B cell (primary cell): ENCODE measurements around the gene CDK5RAP2. TPM values are rescaled to one million over a fixed set of nuclear protein-coding genes. Genes with fewer than 3 reads are reported as not detected.

Experiments
- ATAC-seq: fragments of 200-7000 bp; cut with Tn5 transposase; one replicate; pipeline ENCODE4 v1.10.0; 2021; ENCODE audit warnings: low read depth, mild to moderate bottlenecking, moderate number of reproducible peaks, moderate library complexity
- CTCF ChIA-PET: fragments of 350-600 bp; sonication (Branson Sonifier 250); formaldehyde crosslinking; loops from one replicate; lab custom pipeline; 2021; ENCODE audit warnings: antibody characterized with exemption, inconsistent platforms; lab: Charles Lee
- POLR2A ChIA-PET: fragments of 350-600 bp; sonication (Branson Sonifier 250); formaldehyde crosslinking; loops from one replicate; lab custom pipeline; 2021; ENCODE audit warnings: antibody characterized with exemption; lab: Charles Lee
- DNase-seq: peaks from one replicate; pipeline ENCODE4 v3.0.0; 2013
- H2AFZ ChIP-seq: 2 replicates; pipeline ENCODE4 v1.6.1; 2012; ENCODE audit warnings: mild to moderate bottlenecking, low read depth, low read length; ENCODE audit not compliant: insufficient read depth, poor library complexity, severe bottlenecking
- H3K27ac ChIP-seq, 2 donors: 1 replicate in 1 of 2; 2 replicates in 1 of 2; pipeline ENCODE4 v1.5.1; 2012 to 2013; ENCODE audit warnings: low read length in 2 of 2, mild to moderate bottlenecking in 2 of 2, moderate library complexity in 1 of 2
- H3K27me3 ChIP-seq, 4 experiments: fragments of 200-600 bp in 1 of 4; sonication (generic) in 1 of 4; replicated peaks in 1 of 4; 1 replicate in 2 of 4; 2 replicates in 2 of 4; pipeline versions ENCODE4 v1.6.1 to v1.7.0; 2013 to 2016; ENCODE audit warnings: low read length in 3 of 4, mild to moderate bottlenecking in 2 of 4, mixed read lengths in 1 of 4, moderate library complexity in 1 of 4; ENCODE audit not compliant: insufficient read depth in 4 of 4, control insufficient read depth in 3 of 4; ENCODE audit errors: control extremely low read depth in 1 of 4
- H3K36me3 ChIP-seq, 2 experiments: replicated peaks in 1 of 2; 1 replicate in 1 of 2; 2 replicates in 1 of 2; pipeline versions ENCODE4 v1.6.1 to v1.7.1; 2013; ENCODE audit warnings: low read length in 1 of 2; ENCODE audit not compliant: insufficient read depth in 2 of 2, control insufficient read depth in 1 of 2; ENCODE audit errors: control extremely low read depth in 1 of 2, extremely low read depth in 1 of 2
- H3K4me1 ChIP-seq, 2 donors: fragments of 200-600 bp in 1 of 2; sonication (generic) in 1 of 2; 1 replicate in 1 of 2; 2 replicates in 1 of 2; pipeline versions ENCODE4 v1.5.1 to v1.6.1; 2013 to 2017; ENCODE audit warnings: low read length in 2 of 2; ENCODE audit not compliant: control insufficient read depth in 2 of 2, insufficient read depth in 2 of 2
- H3K4me2 ChIP-seq: replicated peaks from 2 replicates; pipeline ENCODE3; 2012; ENCODE audit warnings: mild to moderate bottlenecking, low read depth, low read length; ENCODE audit not compliant: poor library complexity, severe bottlenecking
- H3K4me3 ChIP-seq, 5 experiments: fragments of 200-600 bp in 1 of 5; sonication (generic) in 1 of 5; 1 replicate in 3 of 5; 2 replicates in 2 of 5; pipeline versions ENCODE4 v1.5.1 to v1.7.0; 2011 to 2016; ENCODE audit warnings: low read length in 4 of 5, mild to moderate bottlenecking in 4 of 5, low read depth in 2 of 5, control low read depth in 1 of 5, moderate library complexity in 1 of 5; ENCODE audit not compliant: insufficient read depth in 1 of 5; ENCODE audit errors: control extremely low read depth in 1 of 5, extremely low read depth in 1 of 5
- H3K79me2 ChIP-seq: fragments of 200-600 bp; sonication (generic); one replicate; pipeline ENCODE4 v1.6.0; 2016; ENCODE audit warnings: low read length; ENCODE audit not compliant: control insufficient read depth, insufficient read depth
- H3K9ac ChIP-seq: fragments of 200-600 bp; sonication (generic); 2 replicates; pipeline ENCODE4 v1.6.1; 2017; ENCODE audit warnings: mild to moderate bottlenecking, low read length, moderate library complexity
- H3K9me3 ChIP-seq, 3 donors: one replicate each; pipeline versions ENCODE4 v1.6.1 to v1.7.1; 2013; ENCODE audit warnings: low read length in 2 of 3; ENCODE audit not compliant: control insufficient read depth in 2 of 3, insufficient read depth in 1 of 3; ENCODE audit errors: control extremely low read depth in 1 of 3
- H4K20me1 ChIP-seq: 2 replicates; pipeline ENCODE4 v1.6.0; 2012; ENCODE audit warnings: mild to moderate bottlenecking, low read length; ENCODE audit not compliant: insufficient read depth, control insufficient read depth, poor library complexity, severe bottlenecking
- H3K27ac Mint-ChIP-seq: one replicate; pipeline ENCODE4 v1.8.0; 2021; ENCODE audit warnings: mixed read lengths
- H3K27me3 Mint-ChIP-seq: one replicate; pipeline ENCODE4 v1.8.0; 2021; ENCODE audit warnings: mixed read lengths
- H3K4me1 Mint-ChIP-seq: one replicate; pipeline ENCODE4 v1.8.0; 2021; ENCODE audit warnings: mixed read lengths
- H3K4me3 Mint-ChIP-seq: one replicate; pipeline ENCODE4 v1.8.0; 2021; ENCODE audit warnings: mixed read lengths
- H3K9me3 Mint-ChIP-seq: one replicate; pipeline ENCODE4 v1.8.0; 2022; ENCODE audit warnings: mixed read lengths; ENCODE audit not compliant: insufficient read depth
- EZH2 ChIP-seq: IDR thresholded peaks from 2 replicates; pipeline ENCODE4 v1.6.1; 2012; ENCODE audit warnings: borderline replicate concordance, low read depth, mild to moderate bottlenecking, moderate library complexity, low read length; ENCODE audit not compliant: insufficient read depth, poor library complexity, severe bottlenecking
- WGBS: methylation state at CpG from one replicate; pipeline ENCODE4 v1.1.5; 2013; ENCODE audit warnings: missing lambda C conversion rate; ENCODE audit not compliant: insufficient coverage; 5-methylcytosine and 5-hydroxymethylcytosine counted together
- intact Hi-C: fragments of 100-400 bp; cut with micrococcal nuclease; formaldehyde crosslinking; loops from one replicate; pipeline ENCODE4 v1.10.0; 2022
- polyA plus RNA-seq: library from polyadenylated mRNA; depleted of rRNA; stranded (reverse); fragments of >200 nt; gene quantifications from 2 replicates; pipeline ENCODE4 v1.2.3, GENCODE V29; 2012
- total RNA-seq, 2 donors: library from RNA; stranded (reverse); fragments of 120-200 nt in 1 of 2; gene quantifications; 1 replicate in 1 of 2; 2 replicates in 1 of 2; pipeline versions ENCODE4 v1.2.3 to v1.2.4, GENCODE V29; 2013 to 2022
- TF ChIP-seq, protein P1 (sequence below): fragments of 200-600 bp; IDR thresholded peaks from one replicate; pipeline ENCODE4 v1.8.0; 2022; ENCODE audit warnings: antibody characterized with exemption, mild to moderate bottlenecking

The CDK5RAP2 gene
- total and polyA plus RNA-seq, 2 donors (not counting 1 experiment from before 2014, with no cell fraction given) = 31.3 to 122 TPM

GRCh38 chr9:120474591-120475243, 105.2 kb downstream of the CDK5RAP2 start:
- POLR2A ChIA-PET = no interaction called here
- H2AFZ ChIP-seq = no peak overlapping the region
- Mint-ChIP-seq H3K27me3 (no peaks in the 10 kb centered on the region), H3K4me3 (no peak overlapping the region), H3K27ac (no peak overlapping the region), H3K4me1 (no peaks in the 10 kb centered on the region), H3K9me3 (no peaks in the 10 kb centered on the region)
- H3K79me2 ChIP-seq = no peaks in the 10 kb centered on the region
- H3K27me3 ChIP-seq = no peaks in the 10 kb centered on the region
- no peak overlapping the region for H3K4me2 ChIP-seq
- peaks cover 9 to 75% of the 10 kb centered on the region in 2 experiments for H3K36me3 ChIP-seq
- ATAC-seq (no peak), DNase-seq (no peak)
- no peak overlapping the region for H3K27ac ChIP-seq
- H3K9ac ChIP-seq = no peak overlapping the region
- no peak overlapping the region for H3K4me3 ChIP-seq
- WGBS = 31% methylated on average over 2 of the region's 3 CpGs
- no peaks in the 10 kb centered on the region for H3K4me1 ChIP-seq
- no peak for TF ChIP-seq EZH2
- TF ChIP-seq, protein P1, sequence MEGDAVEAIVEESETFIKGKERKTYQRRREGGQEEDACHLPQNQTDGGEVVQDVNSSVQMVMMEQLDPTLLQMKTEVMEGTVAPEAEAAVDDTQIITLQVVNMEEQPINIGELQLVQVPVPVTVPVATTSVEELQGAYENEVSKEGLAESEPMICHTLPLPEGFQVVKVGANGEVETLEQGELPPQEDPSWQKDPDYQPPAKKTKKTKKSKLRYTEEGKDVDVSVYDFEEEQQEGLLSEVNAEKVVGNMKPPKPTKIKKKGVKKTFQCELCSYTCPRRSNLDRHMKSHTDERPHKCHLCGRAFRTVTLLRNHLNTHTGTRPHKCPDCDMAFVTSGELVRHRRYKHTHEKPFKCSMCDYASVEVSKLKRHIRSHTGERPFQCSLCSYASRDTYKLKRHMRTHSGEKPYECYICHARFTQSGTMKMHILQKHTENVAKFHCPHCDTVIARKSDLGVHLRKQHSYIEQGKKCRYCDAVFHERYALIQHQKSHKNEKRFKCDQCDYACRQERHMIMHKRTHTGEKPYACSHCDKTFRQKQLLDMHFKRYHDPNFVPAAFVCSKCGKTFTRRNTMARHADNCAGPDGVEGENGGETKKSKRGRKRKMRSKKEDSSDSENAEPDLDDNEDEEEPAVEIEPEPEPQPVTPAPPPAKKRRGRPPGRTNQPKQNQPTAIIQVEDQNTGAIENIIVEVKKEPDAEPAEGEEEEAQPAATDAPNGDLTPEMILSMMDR = no peak
- H4K20me1 ChIP-seq = no peaks in the 10 kb centered on the region
- CTCF ChIA-PET = no interaction called here
- H3K9me3 ChIP-seq = no peaks in the 10 kb centered on the region
- intact Hi-C loops = no loop called here

DNA sequence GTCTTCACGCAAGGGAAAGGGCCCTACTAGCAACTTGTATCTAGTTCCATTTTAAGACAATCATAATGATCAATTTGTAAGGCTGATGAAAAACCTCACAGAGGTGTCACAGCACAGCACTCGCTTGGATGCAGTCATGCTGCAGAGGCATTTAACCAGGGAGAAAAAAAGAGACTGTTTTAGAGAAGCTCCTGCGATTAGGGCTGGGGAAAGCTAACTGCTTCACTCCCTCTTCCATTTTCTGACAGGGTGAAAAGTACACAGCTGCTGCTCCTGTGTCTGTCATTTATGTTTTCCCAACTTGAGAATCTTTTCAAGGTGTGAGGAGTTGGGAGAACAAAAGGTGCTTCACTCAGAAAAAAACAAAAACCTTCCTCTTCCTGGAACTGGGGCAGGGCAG, 106.4 kb downstream of the CDK5RAP2 start:
- H3K36me3 ChIP-seq = peaks cover 15 to 81% of the 10 kb centered on the region in 2 experiments
- Mint-ChIP-seq H3K4me1 (no peaks in the 10 kb centered on the region), H3K4me3 (no peak overlapping the region), H3K9me3 (no peaks in the 10 kb centered on the region), H3K27ac (no peak overlapping the region), H3K27me3 (no peaks in the 10 kb centered on the region)
- CTCF ChIA-PET = no interaction called here
- H3K4me2 ChIP-seq = no peak overlapping the region
- no peak overlapping the region for H3K4me3 ChIP-seq
- WGBS = 100% methylated on average over 1 of the region's 3 CpGs
- POLR2A ChIA-PET = no interaction called here
- H3K79me2 ChIP-seq = no peaks in the 10 kb centered on the region
- H3K27ac ChIP-seq = no peak overlapping the region
- DNase-seq (no peak), ATAC-seq (no peak)
- intact Hi-C loops = no loop called here
- H3K27me3 ChIP-seq = no peaks in the 10 kb centered on the region
- no peaks in the 10 kb centered on the region for H4K20me1 ChIP-seq
- H3K9me3 ChIP-seq = no peaks in the 10 kb centered on the region
- no peak for TF ChIP-seq EZH2
- TF ChIP-seq, protein P1 = no peak
- no peaks in the 10 kb centered on the region for H3K4me1 ChIP-seq
- H3K9ac ChIP-seq = no peak overlapping the region
- H2AFZ ChIP-seq = no peak overlapping the region
